WTC11 (cell line): ENCODE measurements around the gene RPS25. TPM values are rescaled to one million over a fixed set of nuclear protein-coding genes. Genes with fewer than 3 reads are reported as not detected.

ENCODE experiments used
- ATAC-seq: fragments of 200-7000 bp; cut with Tn5 transposase; 2 replicates; pipeline ENCODE4 v1.10.0; 2021; ENCODE audit warnings: mild to moderate bottlenecking, moderate library complexity
- CTCF ChIA-PET: fragments of 300-600 bp; sonication (Branson Sonifier 250); formaldehyde crosslinking; loops from one replicate; lab custom pipeline; 2021; ENCODE audit warnings: antibody characterized with exemption; lab: Charles Lee
- POLR2A ChIA-PET: fragments of 350-600 bp; sonication (Branson Sonifier 250); formaldehyde crosslinking; loops from one replicate; lab custom pipeline; 2021; ENCODE audit warnings: antibody characterized with exemption; lab: Charles Lee
- DNase-seq: peaks from one replicate; pipeline ENCODE4 v3.0.0; 2021; ENCODE audit warnings: low spot score
- H3K27ac Mint-ChIP-seq: 2 replicates; pipeline ENCODE4 v1.8.0; 2021; ENCODE audit warnings: mixed read lengths
- H3K27me3 Mint-ChIP-seq: 2 replicates; pipeline ENCODE4 v1.8.0; 2021; ENCODE audit warnings: low read depth, mild to moderate bottlenecking, moderate library complexity, mixed read lengths
- H3K36me3 Mint-ChIP-seq: 2 replicates; pipeline ENCODE4 v1.8.0; 2021; ENCODE audit warnings: mixed read lengths
- H3K4me1 Mint-ChIP-seq: 2 replicates; pipeline ENCODE4 v1.8.0; 2022; ENCODE audit warnings: mixed read lengths
- H3K4me3 Mint-ChIP-seq: 2 replicates; pipeline ENCODE4 v1.8.0; 2021; ENCODE audit warnings: mild to moderate bottlenecking, moderate library complexity, mixed read lengths
- H3K9me3 Mint-ChIP-seq: 2 replicates; pipeline ENCODE4 v1.8.0; 2021; ENCODE audit warnings: mixed read lengths
- AFF4 ChIP-seq: sonication (generic); formaldehyde crosslinking; IDR thresholded peaks from 2 replicates; pipeline ENCODE4 v1.8.1; 2023; ENCODE audit warnings: mild to moderate bottlenecking, missing genetic modification reagents, borderline replicate concordance
- ATF6 ChIP-seq: sonication (generic); formaldehyde crosslinking; IDR thresholded peaks from 2 replicates; pipeline ENCODE4 v1.8.1; 2023; ENCODE audit warnings: mild to moderate bottlenecking, missing genetic modification reagents
- ERG ChIP-seq: fragments of 250-450 bp; sonication (Bioruptor Pico); IDR thresholded peaks from 2 replicates; pipeline ENCODE4 v1.8.0; 2021; ENCODE audit warnings: mild to moderate bottlenecking
- ESRRA ChIP-seq: sonication (generic); formaldehyde crosslinking; IDR thresholded peaks from 2 replicates; pipeline ENCODE4 v1.8.1; 2022; ENCODE audit warnings: mild to moderate bottlenecking, missing genetic modification reagents, borderline replicate concordance
- ETV6 ChIP-seq: sonication (generic); formaldehyde crosslinking; IDR thresholded peaks from 2 replicates; pipeline ENCODE4 v1.8.1; 2022; ENCODE audit warnings: mild to moderate bottlenecking, missing genetic modification reagents
- HMGXB4 ChIP-seq: sonication (generic); formaldehyde crosslinking; IDR thresholded peaks from 2 replicates; pipeline ENCODE4 v1.8.1; 2023; ENCODE audit warnings: mild to moderate bottlenecking, moderate library complexity, missing genetic modification reagents
- MAX ChIP-seq: sonication (generic); formaldehyde crosslinking; IDR thresholded peaks from 2 replicates; pipeline ENCODE4 v1.8.0; 2022; ENCODE audit warnings: mild to moderate bottlenecking, missing genetic modification reagents
- MXD4 ChIP-seq: fragments of 250-450 bp; sonication (Bioruptor Pico); IDR thresholded peaks from 2 replicates; pipeline ENCODE4 v1.8.0; 2021; ENCODE audit warnings: mild to moderate bottlenecking, moderate library complexity, borderline replicate concordance
- NFYB ChIP-seq: sonication (generic); formaldehyde crosslinking; conservative IDR thresholded peaks from 2 replicates; pipeline ENCODE4 v1.8.0; 2022; ENCODE audit warnings: low read depth, missing genetic modification reagents
- NR2C2 ChIP-seq: sonication (generic); formaldehyde crosslinking; IDR thresholded peaks from 2 replicates; pipeline ENCODE4 v1.8.0; 2022; ENCODE audit warnings: mild to moderate bottlenecking, missing genetic modification reagents
- SMAD3 ChIP-seq: sonication (generic); formaldehyde crosslinking; IDR thresholded peaks from 2 replicates; pipeline ENCODE4 v1.8.0; 2022; ENCODE audit warnings: missing genetic modification reagents, mild to moderate bottlenecking, borderline replicate concordance
- SP1 ChIP-seq: sonication (generic); formaldehyde crosslinking; conservative IDR thresholded peaks from 2 replicates; pipeline ENCODE4 v1.8.1; 2022; ENCODE audit warnings: missing genetic modification reagents
- TCF7 ChIP-seq: sonication (generic); formaldehyde crosslinking; IDR thresholded peaks from 2 replicates; pipeline ENCODE4 v1.8.0; 2022; ENCODE audit warnings: mild to moderate bottlenecking, low read depth, missing genetic modification reagents, moderate library complexity
- TEAD1 ChIP-seq: sonication (generic); formaldehyde crosslinking; IDR thresholded peaks from 2 replicates; pipeline ENCODE4 v1.8.0; 2022; ENCODE audit warnings: mild to moderate bottlenecking, missing genetic modification reagents
- USF2 ChIP-seq: sonication (generic); formaldehyde crosslinking; IDR thresholded peaks from 2 replicates; pipeline ENCODE4 v1.8.1; 2023; ENCODE audit warnings: mild to moderate bottlenecking, missing genetic modification reagents, moderate library complexity
- ZBTB21 ChIP-seq: sonication (generic); formaldehyde crosslinking; IDR thresholded peaks from 2 replicates; pipeline ENCODE4 v1.8.1; 2023; ENCODE audit warnings: mild to moderate bottlenecking, missing genetic modification reagents, borderline replicate concordance
- ZNF121 ChIP-seq: sonication (generic); formaldehyde crosslinking; IDR thresholded peaks from 2 replicates; pipeline ENCODE4 v1.8.0; 2023; ENCODE audit warnings: missing genetic modification reagents
- ZNF416 ChIP-seq: fragments of 250-450 bp; sonication (Bioruptor Pico); IDR thresholded peaks from 2 replicates; pipeline ENCODE4 v1.9.0; 2021; ENCODE audit warnings: mild to moderate bottlenecking, inconsistent platforms
- ZNF423 ChIP-seq: fragments of 250-450 bp; sonication (Bioruptor Pico); IDR thresholded peaks from 2 replicates; pipeline ENCODE4 v2.1.2; 2022; ENCODE audit warnings: mild to moderate bottlenecking, moderate library complexity
- ZNF425 ChIP-seq: fragments of 250-450 bp; sonication (Bioruptor Pico); conservative IDR thresholded peaks from 2 replicates; pipeline ENCODE4 v1.9.0; 2021; ENCODE audit warnings: mild to moderate bottlenecking
- total RNA-seq: library from RNA; stranded (reverse); gene quantifications from 3 replicates; pipeline ENCODE4 v1.2.3, GENCODE V29; 2021

RPS25 gene
- total RNA-seq, 1 experiment from 2014 or later: 1,349 TPM

GRCh38 chr11:119057000-119057769 lies 39.0 kb upstream of the RPS25 start, which contains the start of gene HYOU1 (continued):
- TF ChIP-seq ZNF121 (CRISPR knock-in tag) (no peak), ZBTB21 (CRISPR knock-in tag) (no peak), ESRRA (no peak), SMAD3 (0 out of 2 replicates have a peak, but pooled peaks have one; percentile 29), NR2C2 (CRISPR knock-in tag) (no peak), MAX (CRISPR knock-in tag) (0 out of 2 replicates have a peak, but pooled peaks have one; percentile 31), USF2 (CRISPR knock-in tag) (peak; percentile 53), NFYB (CRISPR knock-in tag) (peak; percentile 88)

- Mint-ChIP-seq H3K4me3 (peak overlapping the region; percentile 89), H3K4me1 (peaks cover 17% of the 10 kb centered on the region), H3K36me3 (peaks cover 45% of the 10 kb centered on the region), H3K27me3 (no peaks in the 10 kb centered on the region), H3K9me3 (no peaks in the 10 kb centered on the region), H3K27ac (peak overlapping the region; percentile 88)
- ChIA-PET POLR2A (interaction anchor here (0.6 to 2.6 kb wide), 9 partner anchors 9 to 145 kb away, joined by 3 to 20 read pairs (median 5); partner anchors contain the start of genes CENATAC, DPAGT1, HMBS and NLRX1), CTCF (interaction anchor here (0.6 to 3.0 kb wide), 9 partner anchors 9 to 315 kb away, joined by 3 to 14 read pairs (median 4); partner anchors contain the start of genes CBL, CENATAC and VPS11)
- ATAC-seq (peak; percentile 0; the same call in 1 of the 2 replicates), DNase-seq (peak; percentile 55)
- TF ChIP-seq AFF4 (no peak), ZNF425 (CRISPR knock-in tag) (no peak), TEAD1 (CRISPR knock-in tag) (no peak), ERG (CRISPR knock-in tag) (no peak), ZNF416 (CRISPR knock-in tag) (no peak), NR2C2 (CRISPR knock-in tag) (no peak), ETV6 (CRISPR knock-in tag) (no peak; the same call in 1 of the 2 replicates), ZNF423 (peak; percentile 37; the same call in 1 of the 2 replicates), ZBTB21 (CRISPR knock-in tag) (no peak; the same call in 1 of the 2 replicates), MXD4 (CRISPR knock-in tag) (no peak), ATF6 (CRISPR knock-in tag) (no peak), HMGXB4 (CRISPR knock-in tag) (peak; percentile 47; the same call in 1 of the 2 replicates), USF2 (CRISPR knock-in tag) (no peak), SP1 (no peak), NFYB (CRISPR knock-in tag) (no peak), TCF7 (no peak; the same call in 1 of the 2 replicates)
These were observed 38.4 kb upstream of the RPS25 start for GRCh38 chr11:119056421-119056999.
